Nephron (organoid): ENCODE data around the gene MOV10.

ENCODE experiments used
- H3K27ac Mint-ChIP-seq, 3 experiments: 2 replicates each; pipeline ENCODE4 v1.8.0; 2020; ENCODE audit warnings: mixed read lengths in 3 of 3, mild to moderate bottlenecking in 2 of 3, moderate library complexity in 1 of 3
- H3K27me3 Mint-ChIP-seq: 2 replicates; pipeline ENCODE4 v1.8.0; 2021; ENCODE audit warnings: low read depth, mild to moderate bottlenecking, moderate library complexity, mixed read lengths
- H3K36me3 Mint-ChIP-seq: 2 replicates; pipeline ENCODE4 v1.8.0; 2020; ENCODE audit warnings: low read depth, mixed read lengths
- H3K4me1 Mint-ChIP-seq: 2 replicates; pipeline ENCODE4 v1.8.0; 2020; ENCODE audit warnings: mixed read lengths
- H3K4me3 Mint-ChIP-seq, 3 experiments: 2 replicates each; pipeline ENCODE4 v1.8.0; 2020; ENCODE audit warnings: mild to moderate bottlenecking in 3 of 3, mixed read lengths in 3 of 3, moderate library complexity in 2 of 3
- H3K9me3 Mint-ChIP-seq: 2 replicates; pipeline ENCODE4 v1.8.0; 2020; ENCODE audit warnings: mixed read lengths
- TF ChIP-seq, protein P1 (sequence below), 3 experiments: fragments of 200-600 bp; sonication (generic); IDR thresholded peaks; one replicate each; pipeline ENCODE4 v1.5.0; 2021; ENCODE audit warnings: antibody characterized with exemption in 3 of 3; ENCODE audit not compliant: unreplicated experiment in 3 of 3

MOV10 gene

DNA sequence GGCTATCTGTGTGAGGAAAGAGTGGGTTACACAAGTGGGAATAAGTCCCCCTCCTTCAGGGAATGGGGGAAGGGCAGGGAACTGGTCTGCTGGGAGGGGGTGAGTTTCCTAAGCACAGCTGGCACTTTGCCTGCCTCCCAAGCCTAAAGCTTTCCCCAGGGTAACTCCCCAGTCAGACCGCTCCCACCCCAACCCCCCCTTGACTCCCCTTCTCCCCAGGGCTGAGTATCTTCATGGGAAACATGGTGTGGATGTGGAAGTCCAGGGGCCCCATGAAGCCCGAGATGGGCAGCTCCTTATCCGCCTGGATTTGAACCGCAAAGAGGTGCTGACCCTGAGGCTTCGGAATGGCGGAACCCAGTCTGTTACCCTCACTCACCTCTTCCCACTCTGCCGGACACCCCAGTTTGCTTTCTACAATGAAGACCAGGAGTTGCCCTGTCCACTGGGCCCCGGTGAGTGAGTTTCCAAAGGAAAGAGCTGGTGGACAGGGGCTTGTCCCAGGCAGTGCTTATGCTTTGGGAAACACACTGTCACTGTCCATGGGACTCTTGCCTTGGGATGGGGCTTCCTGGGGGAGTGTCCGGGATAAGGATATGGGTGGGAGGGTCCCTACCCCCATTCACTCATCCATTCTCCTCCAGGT lies 14.9 kb downstream of the MOV10 start:
- peak overlapping the region; percentile 76 to 81 (median 77) for H3K27ac Mint-ChIP-seq
- TF ChIP-seq, protein P1, sequence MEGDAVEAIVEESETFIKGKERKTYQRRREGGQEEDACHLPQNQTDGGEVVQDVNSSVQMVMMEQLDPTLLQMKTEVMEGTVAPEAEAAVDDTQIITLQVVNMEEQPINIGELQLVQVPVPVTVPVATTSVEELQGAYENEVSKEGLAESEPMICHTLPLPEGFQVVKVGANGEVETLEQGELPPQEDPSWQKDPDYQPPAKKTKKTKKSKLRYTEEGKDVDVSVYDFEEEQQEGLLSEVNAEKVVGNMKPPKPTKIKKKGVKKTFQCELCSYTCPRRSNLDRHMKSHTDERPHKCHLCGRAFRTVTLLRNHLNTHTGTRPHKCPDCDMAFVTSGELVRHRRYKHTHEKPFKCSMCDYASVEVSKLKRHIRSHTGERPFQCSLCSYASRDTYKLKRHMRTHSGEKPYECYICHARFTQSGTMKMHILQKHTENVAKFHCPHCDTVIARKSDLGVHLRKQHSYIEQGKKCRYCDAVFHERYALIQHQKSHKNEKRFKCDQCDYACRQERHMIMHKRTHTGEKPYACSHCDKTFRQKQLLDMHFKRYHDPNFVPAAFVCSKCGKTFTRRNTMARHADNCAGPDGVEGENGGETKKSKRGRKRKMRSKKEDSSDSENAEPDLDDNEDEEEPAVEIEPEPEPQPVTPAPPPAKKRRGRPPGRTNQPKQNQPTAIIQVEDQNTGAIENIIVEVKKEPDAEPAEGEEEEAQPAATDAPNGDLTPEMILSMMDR (IDR thresholded peaks at IDR 0.05; ENCODE audit: unreplicated experiment in 3 of 3) = no peak
- no peak overlapping the region for H3K4me3 Mint-ChIP-seq
- H3K4me1 Mint-ChIP-seq = peaks cover 17% of the 10 kb centered on the region
- no peaks in the 10 kb centered on the region for H3K9me3 Mint-ChIP-seq
- H3K27me3 Mint-ChIP-seq = no peaks in the 10 kb centered on the region
- peaks cover 45% of the 10 kb centered on the region for H3K36me3 Mint-ChIP-seq

DNA sequence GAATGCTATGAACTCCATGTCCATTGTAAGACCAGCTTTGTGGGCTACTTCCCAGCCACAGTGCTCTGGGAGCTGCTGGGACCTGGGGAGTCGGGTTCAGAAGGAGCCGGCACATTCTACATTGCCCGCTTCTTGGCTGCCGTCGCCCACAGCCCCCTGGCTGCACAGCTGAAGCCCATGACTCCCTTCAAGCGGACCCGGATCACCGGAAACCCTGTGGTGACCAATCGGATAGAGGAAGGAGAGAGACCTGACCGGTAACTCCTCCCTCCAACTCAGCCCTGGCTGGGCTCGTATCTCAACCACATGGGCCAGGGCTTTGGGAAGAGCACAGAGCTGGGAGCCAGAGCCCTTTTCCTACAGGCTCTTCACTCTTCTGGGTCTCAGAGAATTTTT lies 15.4 kb downstream of the MOV10 start:
- H3K9me3 Mint-ChIP-seq = no peaks in the 10 kb centered on the region
- H3K27ac Mint-ChIP-seq = no peak overlapping the region
- no peak overlapping the region for H3K4me3 Mint-ChIP-seq
- peaks cover 45% of the 10 kb centered on the region for H3K36me3 Mint-ChIP-seq
- H3K4me1 Mint-ChIP-seq = peaks cover 17% of the 10 kb centered on the region
- H3K27me3 Mint-ChIP-seq = no peaks in the 10 kb centered on the region
- TF ChIP-seq, protein P1 (IDR thresholded peaks at IDR 0.05; ENCODE audit: unreplicated experiment in 3 of 3) = no peak

DNA sequence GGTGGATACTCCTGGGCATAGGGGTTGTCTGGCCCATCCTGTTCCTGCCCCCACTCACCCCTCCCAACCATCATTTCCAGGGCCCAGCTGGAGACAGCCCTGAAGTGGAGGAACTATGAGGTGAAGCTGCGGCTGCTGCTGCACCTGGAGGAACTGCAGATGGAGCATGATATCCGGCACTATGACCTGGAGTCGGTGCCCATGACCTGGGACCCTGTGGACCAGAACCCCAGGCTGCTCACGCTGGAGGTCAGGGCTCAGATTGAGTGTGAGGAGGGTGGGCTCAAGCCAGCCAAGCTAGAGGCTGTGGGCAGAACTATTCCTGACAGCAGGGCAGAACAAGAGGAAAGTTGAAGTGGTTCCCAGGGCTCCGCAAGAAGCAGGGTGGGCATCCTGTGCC lies 18.2 kb downstream of the MOV10 start:
- Mint-ChIP-seq H3K36me3 (peaks cover 60% of the 10 kb centered on the region), H3K27ac (no peak overlapping the region), H3K4me1 (peaks cover 18% of the 10 kb centered on the region), H3K27me3 (no peaks in the 10 kb centered on the region), H3K9me3 (no peaks in the 10 kb centered on the region), H3K4me3 (no peak overlapping the region)
- TF ChIP-seq, protein P1 (IDR thresholded peaks at IDR 0.05; ENCODE audit: unreplicated experiment in 3 of 3) = no peak

DNA sequence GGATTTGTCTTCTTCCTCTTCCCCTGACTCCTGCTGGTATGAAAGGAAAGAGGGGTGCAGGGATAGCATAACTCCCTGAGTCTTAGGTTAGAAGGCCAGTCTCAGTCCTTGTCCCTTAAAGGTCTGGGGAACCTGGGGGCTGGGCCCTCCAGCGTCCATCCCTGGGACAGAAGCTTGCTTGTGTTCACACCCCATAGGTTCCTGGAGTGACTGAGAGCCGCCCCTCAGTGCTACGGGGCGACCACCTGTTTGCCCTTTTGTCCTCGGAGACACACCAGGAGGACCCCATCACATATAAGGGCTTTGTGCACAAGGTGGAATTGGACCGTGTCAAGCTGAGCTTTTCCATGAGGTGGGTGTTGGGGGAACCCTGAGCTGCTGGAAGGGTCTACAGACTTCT lies 19.4 kb downstream of the MOV10 start:
- no peak overlapping the region for H3K4me3 Mint-ChIP-seq
- H3K27ac Mint-ChIP-seq = no peak overlapping the region
- no peaks in the 10 kb centered on the region for H3K9me3 Mint-ChIP-seq
- H3K4me1 Mint-ChIP-seq = peaks cover 13% of the 10 kb centered on the region
- TF ChIP-seq, protein P1 (IDR thresholded peaks at IDR 0.05; ENCODE audit: unreplicated experiment in 3 of 3) = no peak
- H3K36me3 Mint-ChIP-seq = peaks cover 65% of the 10 kb centered on the region
- H3K27me3 Mint-ChIP-seq = no peaks in the 10 kb centered on the region

DNA sequence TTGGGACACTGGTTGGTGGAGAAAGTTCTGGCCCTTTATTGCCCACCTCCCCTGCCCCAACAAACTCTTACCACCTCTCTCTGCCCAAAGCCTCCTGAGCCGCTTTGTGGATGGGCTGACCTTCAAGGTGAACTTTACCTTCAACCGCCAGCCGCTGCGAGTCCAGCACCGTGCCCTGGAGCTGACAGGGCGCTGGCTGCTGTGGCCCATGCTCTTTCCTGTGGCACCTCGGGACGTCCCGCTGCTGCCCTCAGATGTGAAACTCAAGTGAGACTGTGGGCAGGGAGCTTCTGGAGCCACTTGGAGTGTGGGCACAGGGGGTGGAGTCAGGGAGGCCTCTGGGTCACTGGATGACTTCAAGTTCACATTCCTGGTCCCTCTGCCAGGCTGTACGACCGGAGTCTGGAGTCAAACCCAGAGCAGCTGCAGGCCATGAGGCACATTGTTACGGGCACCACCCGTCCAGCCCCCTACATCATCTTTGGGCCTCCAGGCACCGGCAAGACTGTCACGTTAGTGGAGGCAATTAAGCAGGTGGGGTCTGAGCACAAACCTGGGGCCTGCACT lies 20.0 kb downstream of the MOV10 start:
- H3K4me3 Mint-ChIP-seq = no peak overlapping the region

More for the DNA sequence above, 20.0 kb downstream of the MOV10 start:
- Mint-ChIP-seq H3K36me3 (peaks cover 69% of the 10 kb centered on the region), H3K9me3 (no peaks in the 10 kb centered on the region), H3K27me3 (peaks cover 3% of the 10 kb centered on the region), H3K27ac (no peak overlapping the region), H3K4me1 (peaks cover 16% of the 10 kb centered on the region)
- TF ChIP-seq, protein P1 (IDR thresholded peaks at IDR 0.05; ENCODE audit: unreplicated experiment in 3 of 3) = no peak
